ENCODE measurements around the gene SESN1. TPM values are rescaled to one million over a fixed set of nuclear protein-coding genes. Genes with fewer than 3 reads are reported as not detected.

SESN1 gene
- total RNA-seq, 2 donors from 2014 or later: 23.4 to 48.8 TPM

DNA sequence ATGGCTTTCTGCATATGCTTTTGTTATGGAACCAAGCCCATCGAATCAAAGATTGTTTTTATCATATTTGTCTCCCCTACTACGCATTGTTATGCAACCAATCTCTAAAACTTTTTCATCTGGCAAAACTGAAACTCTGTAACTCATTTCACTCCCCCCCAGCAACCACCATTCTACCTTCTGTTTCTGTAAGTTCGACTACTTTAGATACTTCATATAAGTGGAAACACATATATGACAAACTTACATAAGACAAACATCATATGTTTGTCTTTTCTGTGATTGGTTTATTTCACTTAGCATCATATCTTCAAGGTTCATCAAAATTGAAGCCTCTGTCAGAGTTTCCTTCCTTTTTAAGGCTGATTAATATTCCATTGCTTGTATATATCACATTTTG is 35.4 kb upstream of the SESN1 start:
- H3K9me3 ChIP-seq: no peaks in the 10 kb centered on the region
- H3K36me3 ChIP-seq (replicated peaks in 1 of 2; ENCODE audit: insufficient read depth in 1 of 2, low read depth in 2 of 2): no peaks in the 10 kb centered on the region
- ATAC-seq (no peak), DNase-seq (no peak)
- no peak overlapping the region for H3K4me3 ChIP-seq
- TF ChIP-seq, protein P1, sequence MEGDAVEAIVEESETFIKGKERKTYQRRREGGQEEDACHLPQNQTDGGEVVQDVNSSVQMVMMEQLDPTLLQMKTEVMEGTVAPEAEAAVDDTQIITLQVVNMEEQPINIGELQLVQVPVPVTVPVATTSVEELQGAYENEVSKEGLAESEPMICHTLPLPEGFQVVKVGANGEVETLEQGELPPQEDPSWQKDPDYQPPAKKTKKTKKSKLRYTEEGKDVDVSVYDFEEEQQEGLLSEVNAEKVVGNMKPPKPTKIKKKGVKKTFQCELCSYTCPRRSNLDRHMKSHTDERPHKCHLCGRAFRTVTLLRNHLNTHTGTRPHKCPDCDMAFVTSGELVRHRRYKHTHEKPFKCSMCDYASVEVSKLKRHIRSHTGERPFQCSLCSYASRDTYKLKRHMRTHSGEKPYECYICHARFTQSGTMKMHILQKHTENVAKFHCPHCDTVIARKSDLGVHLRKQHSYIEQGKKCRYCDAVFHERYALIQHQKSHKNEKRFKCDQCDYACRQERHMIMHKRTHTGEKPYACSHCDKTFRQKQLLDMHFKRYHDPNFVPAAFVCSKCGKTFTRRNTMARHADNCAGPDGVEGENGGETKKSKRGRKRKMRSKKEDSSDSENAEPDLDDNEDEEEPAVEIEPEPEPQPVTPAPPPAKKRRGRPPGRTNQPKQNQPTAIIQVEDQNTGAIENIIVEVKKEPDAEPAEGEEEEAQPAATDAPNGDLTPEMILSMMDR (IDR thresholded peaks at IDR 0.05): no peak
- TF ChIP-seq POLR2A (IDR thresholded peaks at IDR 0.05): no peak
- no peaks in the 10 kb centered on the region for H3K27me3 ChIP-seq
- no peaks in the 10 kb centered on the region for H3K4me1 ChIP-seq
- H3K27ac ChIP-seq: no peak overlapping the region
- intact Hi-C loops (cut with DNase I): no loop called here
- WGBS, 2 donors: 81 to 93% methylated on average over 3 of the region's 3 CpGs

DNA sequence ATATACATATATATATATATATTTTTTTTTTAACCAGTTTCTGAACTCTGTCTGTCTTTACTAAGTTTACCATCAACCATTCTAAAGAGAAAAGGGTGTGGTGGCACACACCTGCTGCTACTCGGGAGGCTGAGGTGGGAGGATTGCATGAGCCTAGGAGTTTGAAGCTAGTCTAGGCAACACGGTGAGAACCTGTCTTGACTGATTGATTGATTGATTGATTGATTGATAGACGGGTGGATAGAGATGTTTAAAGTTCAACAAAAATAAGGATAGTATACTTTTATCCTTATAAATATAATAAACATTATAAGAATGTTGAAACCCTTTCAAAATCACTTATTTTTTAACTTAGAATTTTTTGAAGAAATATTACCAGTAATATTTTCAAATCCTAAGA is 30.9 kb upstream of the SESN1 start:
- Histone ChIP-seq H3K9me3 (no peaks in the 10 kb centered on the region), H3K4me3 (no peak overlapping the region), H3K4me1 (peaks cover 17% of the 10 kb centered on the region), H3K36me3 (replicated peaks in 1 of 2; ENCODE audit: insufficient read depth in 1 of 2, low read depth in 2 of 2) (no peaks in the 10 kb centered on the region), H3K27me3 (no peaks in the 10 kb centered on the region), H3K27ac (no peak overlapping the region)
- ATAC-seq (no peak), DNase-seq (no peak)
- intact Hi-C loops (cut with DNase I): no loop called here
- WGBS, 2 donors: 65 to 86% methylated on average over 3 of the region's 3 CpGs
- TF ChIP-seq, protein P1 (IDR thresholded peaks at IDR 0.05): no peak
- no peak for TF ChIP-seq POLR2A (IDR thresholded peaks at IDR 0.05)

DNA sequence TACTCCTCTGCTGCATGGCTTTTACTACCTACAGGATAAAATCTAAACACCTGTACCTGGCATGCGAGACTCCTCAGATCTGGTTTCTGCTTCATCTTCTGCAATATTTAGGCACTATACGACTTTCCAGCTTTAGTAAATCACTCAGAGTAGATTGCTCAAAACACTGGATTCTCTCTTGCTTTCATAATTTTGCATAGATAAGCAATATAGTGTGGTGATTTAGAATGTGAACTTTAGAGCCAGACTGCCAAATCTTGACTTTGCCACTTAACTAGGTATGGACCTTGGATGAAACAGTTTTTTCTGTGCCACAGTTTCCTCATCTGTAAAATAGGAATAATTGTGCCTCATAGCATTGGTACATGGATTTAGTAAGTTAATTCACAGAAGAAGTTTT is 29.6 kb upstream of the SESN1 start:
- TF ChIP-seq, protein P1 (IDR thresholded peaks at IDR 0.05): no peak
- no peak overlapping the region for H3K27ac ChIP-seq
- no peaks in the 10 kb centered on the region for H3K9me3 ChIP-seq
- WGBS, 2 donors: 96 to 100% methylated on average over 2 of the region's 2 CpGs
- H3K4me3 ChIP-seq: no peak overlapping the region
- peaks cover 22% of the 10 kb centered on the region for H3K4me1 ChIP-seq
- intact Hi-C loops (cut with DNase I): no loop called here
- no peaks in the 10 kb centered on the region for H3K27me3 ChIP-seq
- no peak for DNase-seq
- no peaks in the 10 kb centered on the region for H3K36me3 ChIP-seq (replicated peaks in 1 of 2; ENCODE audit: insufficient read depth in 1 of 2, low read depth in 2 of 2)
- ATAC-seq: no peak

DNA sequence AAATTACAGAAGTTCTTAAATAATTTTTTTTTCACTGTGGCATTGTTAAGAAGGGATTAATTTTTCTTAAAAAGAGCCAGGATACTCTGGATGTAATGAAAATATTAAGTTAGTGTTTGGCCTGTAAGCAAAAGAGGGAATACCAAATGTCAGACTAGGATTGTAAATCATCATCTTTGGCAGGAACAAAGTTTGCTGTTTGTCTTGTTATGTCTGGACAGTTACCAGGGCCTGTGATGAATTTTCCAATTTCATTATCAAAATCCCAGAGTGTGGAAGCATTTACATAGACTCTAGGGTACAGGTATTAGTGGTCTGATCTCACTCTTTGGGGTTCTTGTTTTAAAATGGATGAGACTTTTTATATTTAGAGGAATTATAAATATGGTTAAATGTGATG is 26.8 kb upstream of the SESN1 start:
- ATAC-seq: no peak
- no peaks in the 10 kb centered on the region for H3K9me3 ChIP-seq
- DNase-seq: no peak
- no peaks in the 10 kb centered on the region for H3K27me3 ChIP-seq
- no peak for TF ChIP-seq POLR2A (IDR thresholded peaks at IDR 0.05)
- H3K36me3 ChIP-seq (replicated peaks in 1 of 2; ENCODE audit: insufficient read depth in 1 of 2, low read depth in 2 of 2): no peaks in the 10 kb centered on the region
- intact Hi-C loops (cut with DNase I): no loop called here
- no peak overlapping the region for H3K4me3 ChIP-seq
- peaks cover 22% of the 10 kb centered on the region for H3K4me1 ChIP-seq
- peak overlapping the region in 1 of 4 donors; percentile 24 for H3K27ac ChIP-seq

DNA sequence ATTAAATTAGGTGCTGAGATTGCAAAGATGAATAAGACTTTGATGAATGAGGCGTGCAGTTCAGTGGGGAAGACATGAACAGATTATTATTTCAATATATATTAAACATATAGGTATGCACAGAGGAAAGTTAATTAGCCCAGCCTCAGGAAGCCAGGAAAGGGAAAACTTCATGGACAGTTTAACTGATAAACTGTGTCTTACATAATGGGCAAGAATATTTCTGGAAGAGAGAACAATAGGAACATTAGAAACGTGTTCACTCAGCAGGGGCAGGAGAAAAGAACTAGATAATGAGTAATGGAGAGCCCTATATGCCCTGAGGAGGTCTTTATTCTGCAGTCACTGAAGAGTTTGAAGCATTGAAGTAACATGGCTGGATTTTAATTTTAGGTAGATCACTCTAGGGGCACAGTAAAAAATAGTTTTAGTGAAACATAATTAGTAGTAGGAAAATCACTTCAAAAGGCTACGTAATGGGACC is 24.3 kb upstream of the SESN1 start:
- DNase-seq (no peak), ATAC-seq (no peak)
- H3K4me1 ChIP-seq: peaks cover 22% of the 10 kb centered on the region
- H3K9me3 ChIP-seq: no peaks in the 10 kb centered on the region
- H3K36me3 ChIP-seq (replicated peaks in 1 of 2; ENCODE audit: insufficient read depth in 1 of 2, low read depth in 2 of 2): no peaks in the 10 kb centered on the region
- H3K4me3 ChIP-seq: no peak overlapping the region
- no peak overlapping the region for H3K27ac ChIP-seq
- intact Hi-C loops (cut with DNase I): no loop called here
- WGBS, 2 donors: 71 to 73% methylated on average over 3 of the region's 3 CpGs
- no peaks in the 10 kb centered on the region for H3K27me3 ChIP-seq
- no peak for TF ChIP-seq POLR2A (IDR thresholded peaks at IDR 0.05)
- TF ChIP-seq, protein P1 (IDR thresholded peaks at IDR 0.05): no peak
